GM12892 (cell line): Measurements from ENCODE around the gene LIPA.

Source experiments
- DNase-seq: peaks from one replicate; pipeline ENCODE4 v3.0.0; 2011; ENCODE audit not compliant: insufficient read length
- FAIRE-seq: peaks from 2 replicates; lab custom pipeline; 2011; peaks lifted over from hg19 to GRCh38; lab: Jason Lieb, UNC
- POLR2A ChIP-seq: IDR thresholded peaks from 2 replicates; pipeline ENCODE4 v1.6.1; 2011; ENCODE audit warnings: low read depth, low read length, control low read depth
- POLR2AphosphoS5 ChIP-seq: IDR thresholded peaks from 2 replicates; pipeline ENCODE4 v1.6.1; 2011; ENCODE audit warnings: low read depth, low read length, control low read depth
- TAF1 ChIP-seq: IDR thresholded peaks from 2 replicates; pipeline ENCODE4 v1.6.1; 2011; ENCODE audit warnings: low read depth, mild to moderate bottlenecking, control low read depth, low read length, borderline replicate concordance

The LIPA gene

GRCh38 chr10:89236226-89236797 lies 15.3 kb downstream of the LIPA start:
- TF ChIP-seq POLR2A (no peak), TAF1 (no peak), POLR2AphosphoS5 (no peak)
- FAIRE-seq (no peak), DNase-seq (no peak)

GRCh38 chr10:89235073-89235798 lies 16.3 kb downstream of the LIPA start:
- FAIRE-seq (no peak), DNase-seq (no peak)
- TF ChIP-seq TAF1, result no peak
- TF ChIP-seq POLR2AphosphoS5, result no peak
- no peak for TF ChIP-seq POLR2A

- TF ChIP-seq POLR2AphosphoS5, result no peak
- TF ChIP-seq TAF1, result no peak
- TF ChIP-seq POLR2A, result no peak
- FAIRE-seq, result no peak
- DNase-seq, result no peak
These were observed 18.5 kb downstream of the LIPA start for GRCh38 chr10:89233033-89233432.

GRCh38 chr10:89228962-89229361 lies 22.6 kb downstream of the LIPA start:
- FAIRE-seq (no peak), DNase-seq (no peak)
- no peak for TF ChIP-seq POLR2AphosphoS5
- TF ChIP-seq POLR2A, result no peak
- TF ChIP-seq TAF1, result no peak

- no peak for FAIRE-seq
- no peak for DNase-seq
- TF ChIP-seq POLR2A (no peak), TAF1 (no peak), POLR2AphosphoS5 (no peak)
These were observed 23.4 kb downstream of the LIPA start for GRCh38 chr10:89228146-89228545.

- no peak for FAIRE-seq
These were observed 24.7 kb downstream of the LIPA start for GRCh38 chr10:89226891-89227290.

GRCh38 chr10:89224739-89225443 lies 26.7 kb downstream of the LIPA start:
- no peak for FAIRE-seq
- TF ChIP-seq TAF1 (no peak), POLR2AphosphoS5 (no peak), POLR2A (no peak)

More at GRCh38 chr10:89226891-89227290, 24.7 kb downstream of the LIPA start:
- DNase-seq, result no peak
- TF ChIP-seq POLR2AphosphoS5 (no peak), TAF1 (no peak), POLR2A (no peak)

GRCh38 chr10:89221919-89222318 lies 29.7 kb downstream of the LIPA start:
- TF ChIP-seq TAF1 (no peak), POLR2AphosphoS5 (no peak)
- no peak for FAIRE-seq

More at GRCh38 chr10:89224739-89225443, 26.7 kb downstream of the LIPA start:
- no peak for DNase-seq

GRCh38 chr10:89219513-89220218 lies 31.9 kb downstream of the LIPA start:
- TF ChIP-seq POLR2AphosphoS5 (no peak), TAF1 (no peak), POLR2A (no peak)
- no peak for DNase-seq
- no peak for FAIRE-seq

More at GRCh38 chr10:89221919-89222318, 29.7 kb downstream of the LIPA start:
- DNase-seq, result no peak

- TF ChIP-seq TAF1 (no peak), POLR2AphosphoS5 (no peak), POLR2A (no peak)
- peak; percentile 91 for FAIRE-seq
- DNase-seq, result no peak
These were observed 34.3 kb downstream of the LIPA start for GRCh38 chr10:89217057-89217990.

- DNase-seq (no peak), FAIRE-seq (no peak)
- TF ChIP-seq POLR2A (no peak), POLR2AphosphoS5 (no peak), TAF1 (no peak)
These were observed 35.5 kb downstream of the LIPA start for GRCh38 chr10:89216056-89216455.
